GM13976 (cell line): Measurements from ENCODE around the gene OR2A14.
"Not testable (repeated sequence)": the region's sequence is repeated elsewhere in the genome, so short reads cannot be mapped to it uniquely, and the experiment has no call there.

Experiments used
- DNase-seq: peaks from one replicate; pipeline ENCODE4 v3.0.0; 2012; ENCODE audit warnings: low spot score
- CTCF ChIP-seq: IDR thresholded peaks from 2 replicates; pipeline ENCODE4 v1.5.1; 2012; ENCODE audit warnings: borderline replicate concordance, mild to moderate bottlenecking; ENCODE audit not compliant: insufficient read depth; ENCODE audit errors: extremely low read depth, missing control alignments, control extremely low read depth
- in situ Hi-C: fragments of 300-500 bp; cut with MboI; formaldehyde crosslinking; loops from one replicate; pipeline ENCODE4 v1.12.0; 2022; ENCODE audit warnings: low sequenced_read_pairs, mixed read lengths, inconsistent platforms; ENCODE audit not compliant: unreplicated experiment

Gene OR2A14

GRCh38 chr7:144113651-144114050 lies 9.3 kb upstream of the OR2A14 start:
- in situ Hi-C loops: no loop called here
- DNase-seq: no peak
- no peak for TF ChIP-seq CTCF

DNA sequence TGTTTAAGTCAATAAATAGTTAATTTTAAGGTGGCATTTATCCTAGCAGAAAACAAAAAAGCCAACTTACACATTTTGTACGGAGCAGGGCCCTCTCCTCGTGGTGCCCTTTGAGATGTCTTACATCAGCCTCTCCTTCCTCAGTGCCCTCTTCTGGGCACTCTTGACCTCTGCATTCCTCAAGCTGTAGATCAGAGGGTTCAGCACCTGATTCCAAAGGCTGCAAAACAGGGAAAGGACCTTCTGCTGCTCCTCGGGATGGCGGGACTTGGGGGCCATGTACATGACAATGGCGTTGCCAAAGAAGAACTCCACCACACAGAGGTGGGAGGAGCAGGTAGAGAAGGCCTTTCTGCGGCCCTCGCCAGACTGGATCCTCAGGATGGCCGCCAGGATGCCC lies 4.6 kb upstream of the OR2A14 start:
- DNase-seq: no peak
- in situ Hi-C loops: no loop called here
- no peak for TF ChIP-seq CTCF

GRCh38 chr7:144127714-144128334 lies 4.8 kb downstream of the OR2A14 start:
- peak; percentile 78 for DNase-seq
- TF ChIP-seq CTCF: peak; percentile 81
- in situ Hi-C loops: no loop called here

GRCh38 chr7:144129601-144130000 lies 6.6 kb downstream of the OR2A14 start:
- in situ Hi-C loops, DNase-seq: not testable (repeated sequence)

DNA sequence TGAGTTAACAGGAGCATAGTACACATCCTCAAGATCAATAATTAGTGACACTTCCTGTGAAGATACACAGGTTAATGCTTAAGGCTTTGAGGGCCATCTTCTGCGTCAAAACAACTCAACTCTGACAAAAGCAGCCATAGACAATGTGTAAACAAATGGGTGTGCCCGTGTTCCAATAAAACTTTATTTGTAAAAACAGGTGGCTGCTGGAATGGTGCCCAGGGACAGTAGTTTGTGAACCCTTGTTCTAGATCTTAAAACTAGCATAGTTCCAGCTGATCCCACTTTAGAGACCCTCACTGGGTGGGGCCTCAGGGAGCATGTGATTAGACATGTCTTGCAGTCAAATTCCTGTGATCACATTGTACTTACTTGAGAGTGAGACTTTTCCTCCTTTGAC lies 7.8 kb downstream of the OR2A14 start:
- no peak for DNase-seq
- in situ Hi-C loops: no loop called here
- no peak for TF ChIP-seq CTCF

- in situ Hi-C loops: no loop called here
Observed at GRCh38 chr7:144132262-144132661, 9.3 kb downstream of the OR2A14 start.

DNA sequence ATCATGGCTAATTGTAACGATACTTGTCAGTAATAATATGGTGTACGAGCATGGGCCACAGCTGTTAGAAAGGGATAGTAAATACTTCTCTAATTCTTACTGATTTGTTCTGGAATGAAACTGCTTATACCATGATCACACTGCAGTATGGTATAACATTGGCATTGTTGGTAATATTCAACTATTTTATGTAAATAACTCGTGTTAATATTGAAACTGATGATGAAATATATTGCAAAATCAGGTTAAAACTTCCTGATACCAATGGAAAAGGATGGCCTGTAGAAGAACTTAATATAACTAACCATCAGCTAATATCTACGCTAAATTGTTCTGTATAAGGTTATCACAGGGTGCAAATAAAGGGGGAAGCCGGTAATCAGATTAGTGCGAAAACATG lies 10.3 kb downstream of the OR2A14 start:
- in situ Hi-C loops: no loop called here
- DNase-seq: no peak
- TF ChIP-seq CTCF: no peak

More at GRCh38 chr7:144132262-144132661, 9.3 kb downstream of the OR2A14 start:
- TF ChIP-seq CTCF: no peak
- no peak for DNase-seq
